BLaER1 (cell line): Measurements from ENCODE around the gene ADCY5.

ENCODE experiments used
- H3K27ac ChIP-seq: shearing (Covaris generic); formaldehyde crosslinking; 2 replicates; pipeline ENCODE4 v1.8.1; 2022
- H3K27me3 ChIP-seq: shearing (Covaris generic); formaldehyde crosslinking; 2 replicates; pipeline ENCODE4 v1.8.1; 2022
- H3K36me3 ChIP-seq: shearing (Covaris generic); formaldehyde crosslinking; 2 replicates; pipeline ENCODE4 v1.8.1; 2022
- H3K4me1 ChIP-seq: shearing (Covaris generic); formaldehyde crosslinking; 2 replicates; pipeline ENCODE4 v1.8.1; 2022
- H3K4me2 ChIP-seq: shearing (Covaris generic); formaldehyde crosslinking; 2 replicates; pipeline ENCODE4 v1.8.1; 2022
- H3K4me3 ChIP-seq: shearing (Covaris generic); formaldehyde crosslinking; 2 replicates; pipeline ENCODE4 v1.8.1; 2022
- H3K9ac ChIP-seq: shearing (Covaris generic); formaldehyde crosslinking; 2 replicates; pipeline ENCODE4 v1.8.1; 2022
- H3K9me3 ChIP-seq: shearing (Covaris generic); formaldehyde crosslinking; 2 replicates; pipeline ENCODE4 v1.8.1; 2022
- H4K20me1 ChIP-seq: shearing (Covaris generic); formaldehyde crosslinking; 2 replicates; pipeline ENCODE4 v1.8.1; 2022
- Cebpa-rat ChIP-seq: shearing (Covaris generic); IDR thresholded peaks from 2 replicates; pipeline ENCODE4 v1.8.1; 2022

Gene ADCY5

GRCh38 chr3:123397921-123398785, 50.7 kb downstream of the ADCY5 start:
- no peaks in the 10 kb centered on the region for H3K36me3 ChIP-seq
- H3K4me3 ChIP-seq = no peak overlapping the region
- peaks cover 5% of the 10 kb centered on the region; the same call in 1 of the 2 replicates for H3K4me1 ChIP-seq
- H3K9me3 ChIP-seq = no peaks in the 10 kb centered on the region
- H4K20me1 ChIP-seq = no peaks in the 10 kb centered on the region
- H3K27ac ChIP-seq = no peak overlapping the region
- H3K27me3 ChIP-seq = no peaks in the 10 kb centered on the region
- no peak overlapping the region for H3K4me2 ChIP-seq
- no peak for TF ChIP-seq Cebpa-rat
- no peak overlapping the region for H3K9ac ChIP-seq

- Histone ChIP-seq H3K36me3 (no peaks in the 10 kb centered on the region), H3K9ac (no peak overlapping the region), H3K9me3 (no peaks in the 10 kb centered on the region), H4K20me1 (no peaks in the 10 kb centered on the region), H3K27ac (no peak overlapping the region), H3K4me2 (peak overlapping the region; percentile 29; the same call in 1 of the 2 replicates), H3K4me3 (no peak overlapping the region), H3K27me3 (no peaks in the 10 kb centered on the region), H3K4me1 (peaks cover 5% of the 10 kb centered on the region; the same call in 1 of the 2 replicates)
- TF ChIP-seq Cebpa-rat = no peak
These were observed 51.8 kb downstream of the ADCY5 start for GRCh38 chr3:123397050-123397590.

GRCh38 chr3:123396171-123397049, 52.5 kb downstream of the ADCY5 start:
- no peaks in the 10 kb centered on the region for H3K9me3 ChIP-seq
- H3K4me3 ChIP-seq = no peak overlapping the region
- TF ChIP-seq Cebpa-rat = no peak
- no peak overlapping the region for H3K27ac ChIP-seq
- no peaks in the 10 kb centered on the region for H4K20me1 ChIP-seq
- H3K4me1 ChIP-seq = peaks cover 5% of the 10 kb centered on the region; the same call in 1 of the 2 replicates
- H3K36me3 ChIP-seq = no peaks in the 10 kb centered on the region
- peak overlapping the region; percentile 29; the same call in 1 of the 2 replicates for H3K4me2 ChIP-seq
- H3K27me3 ChIP-seq = no peaks in the 10 kb centered on the region
- no peak overlapping the region for H3K9ac ChIP-seq

GRCh38 chr3:123395235-123395634, 53.7 kb downstream of the ADCY5 start:
- Histone ChIP-seq H4K20me1 (no peaks in the 10 kb centered on the region), H3K9ac (no peak overlapping the region), H3K27me3 (no peaks in the 10 kb centered on the region), H3K27ac (no peak overlapping the region), H3K4me3 (no peak overlapping the region), H3K4me2 (no peak overlapping the region), H3K9me3 (no peaks in the 10 kb centered on the region), H3K4me1 (peaks cover 15% of the 10 kb centered on the region; the same call in 1 of the 2 replicates), H3K36me3 (no peaks in the 10 kb centered on the region)
- no peak for TF ChIP-seq Cebpa-rat

GRCh38 chr3:123394391-123395020, 54.4 kb downstream of the ADCY5 start:
- no peaks in the 10 kb centered on the region for H4K20me1 ChIP-seq
- H3K9me3 ChIP-seq = no peaks in the 10 kb centered on the region
- H3K9ac ChIP-seq = no peak overlapping the region
- H3K4me3 ChIP-seq = no peak overlapping the region
- no peak overlapping the region for H3K4me2 ChIP-seq
- H3K27me3 ChIP-seq = no peaks in the 10 kb centered on the region
- H3K27ac ChIP-seq = no peak overlapping the region
- no peaks in the 10 kb centered on the region for H3K36me3 ChIP-seq
- peaks cover 17% of the 10 kb centered on the region; the same call in 1 of the 2 replicates for H3K4me1 ChIP-seq
- no peak for TF ChIP-seq Cebpa-rat

- Histone ChIP-seq H3K4me1 (peaks cover 17% of the 10 kb centered on the region; the same call in 1 of the 2 replicates), H3K4me3 (no peak overlapping the region), H3K9me3 (no peaks in the 10 kb centered on the region), H3K27me3 (no peaks in the 10 kb centered on the region), H3K36me3 (no peaks in the 10 kb centered on the region), H3K4me2 (no peak overlapping the region), H4K20me1 (no peaks in the 10 kb centered on the region), H3K9ac (no peak overlapping the region), H3K27ac (no peak overlapping the region)
- TF ChIP-seq Cebpa-rat = no peak
These were observed 55.8 kb downstream of the ADCY5 start for GRCh38 chr3:123392871-123393620.

GRCh38 chr3:123392368-123392767, 56.5 kb downstream of the ADCY5 start:
- Histone ChIP-seq H3K27me3 (no peaks in the 10 kb centered on the region), H3K4me3 (no peak overlapping the region), H3K27ac (no peak overlapping the region), H3K4me2 (no peak overlapping the region), H3K9me3 (no peaks in the 10 kb centered on the region), H4K20me1 (no peaks in the 10 kb centered on the region), H3K9ac (no peak overlapping the region), H3K4me1 (peaks cover 17% of the 10 kb centered on the region; the same call in 1 of the 2 replicates), H3K36me3 (no peaks in the 10 kb centered on the region)
- no peak for TF ChIP-seq Cebpa-rat

GRCh38 chr3:123390865-123391600, 57.9 kb downstream of the ADCY5 start:
- no peak for TF ChIP-seq Cebpa-rat
- no peaks in the 10 kb centered on the region for H4K20me1 ChIP-seq
- no peak overlapping the region for H3K27ac ChIP-seq
- no peaks in the 10 kb centered on the region for H3K36me3 ChIP-seq
- H3K4me2 ChIP-seq = no peak overlapping the region
- H3K9ac ChIP-seq = no peak overlapping the region
- H3K4me3 ChIP-seq = no peak overlapping the region
- H3K4me1 ChIP-seq = peaks cover 22% of the 10 kb centered on the region
- H3K9me3 ChIP-seq = no peaks in the 10 kb centered on the region
- no peaks in the 10 kb centered on the region for H3K27me3 ChIP-seq
